ENCODE results near the gene NAV1.

DNA sequence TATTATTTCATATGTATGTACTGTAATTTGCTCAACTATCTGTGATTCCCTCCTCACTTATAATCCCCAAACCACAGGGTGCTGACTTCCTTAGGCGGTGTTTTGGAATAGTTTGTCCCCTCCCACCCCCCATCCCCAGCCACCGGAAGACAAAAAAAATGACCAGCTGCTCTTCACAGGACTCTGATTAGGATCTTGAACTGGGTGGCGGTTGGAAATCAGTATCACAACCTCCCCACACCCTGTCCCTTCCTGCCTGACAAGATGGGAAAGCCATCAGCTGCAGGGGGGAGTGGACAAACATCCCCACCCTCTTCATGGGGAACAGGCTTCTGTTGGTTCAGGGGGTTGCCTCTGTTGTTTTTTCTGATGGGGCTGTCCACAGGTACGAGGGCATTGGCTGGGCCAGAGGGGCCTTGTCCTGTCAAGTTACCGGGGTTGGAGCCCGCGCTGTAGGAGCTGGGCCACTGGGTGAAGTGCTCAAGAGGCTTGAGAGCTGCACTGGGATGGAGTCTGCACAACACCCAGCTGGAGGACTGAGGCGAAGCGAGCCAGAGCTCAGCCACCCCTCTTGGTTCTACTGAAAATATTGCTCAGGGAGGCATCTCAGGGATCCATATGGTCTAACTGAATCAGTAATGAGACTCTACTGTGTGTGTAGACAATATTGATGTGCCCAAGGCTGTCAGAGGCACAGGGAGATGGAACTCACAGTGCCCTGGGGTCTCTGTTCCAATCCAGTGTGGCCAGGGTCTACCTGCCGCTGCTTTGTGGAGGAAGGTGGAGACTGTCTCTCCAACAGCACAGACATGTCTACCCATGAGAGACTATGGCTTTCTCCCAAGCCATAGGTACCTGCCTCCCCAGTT lies 28.2 kb downstream of the NAV1 start:
- TF ChIP-seq RARB (CRISPR knock-in tag; IDR thresholded peaks at IDR 0.05), result no peak
- no peak for TF ChIP-seq ARNTL (CRISPR knock-in tag; IDR thresholded peaks at IDR 0.05; ENCODE audit: borderline replicate concordance, low read depth)
- TF ChIP-seq ISL1 (CRISPR knock-in tag; IDR thresholded peaks at IDR 0.05), result no peak
- TF ChIP-seq, protein P1, sequence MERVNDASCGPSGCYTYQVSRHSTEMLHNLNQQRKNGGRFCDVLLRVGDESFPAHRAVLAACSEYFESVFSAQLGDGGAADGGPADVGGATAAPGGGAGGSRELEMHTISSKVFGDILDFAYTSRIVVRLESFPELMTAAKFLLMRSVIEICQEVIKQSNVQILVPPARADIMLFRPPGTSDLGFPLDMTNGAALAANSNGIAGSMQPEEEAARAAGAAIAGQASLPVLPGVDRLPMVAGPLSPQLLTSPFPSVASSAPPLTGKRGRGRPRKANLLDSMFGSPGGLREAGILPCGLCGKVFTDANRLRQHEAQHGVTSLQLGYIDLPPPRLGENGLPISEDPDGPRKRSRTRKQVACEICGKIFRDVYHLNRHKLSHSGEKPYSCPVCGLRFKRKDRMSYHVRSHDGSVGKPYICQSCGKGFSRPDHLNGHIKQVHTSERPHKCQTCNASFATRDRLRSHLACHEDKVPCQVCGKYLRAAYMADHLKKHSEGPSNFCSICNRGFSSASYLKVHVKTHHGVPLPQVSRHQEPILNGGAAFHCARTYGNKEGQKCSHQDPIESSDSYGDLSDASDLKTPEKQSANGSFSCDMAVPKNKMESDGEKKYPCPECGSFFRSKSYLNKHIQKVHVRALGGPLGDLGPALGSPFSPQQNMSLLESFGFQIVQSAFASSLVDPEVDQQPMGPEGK (CRISPR knock-in tag; IDR thresholded peaks at IDR 0.05; ENCODE audit: borderline replicate concordance), result no peak
- no peak for TF ChIP-seq PPARA (CRISPR knock-in tag; IDR thresholded peaks at IDR 0.05; ENCODE audit: borderline replicate concordance)
- TF ChIP-seq, protein P2, sequence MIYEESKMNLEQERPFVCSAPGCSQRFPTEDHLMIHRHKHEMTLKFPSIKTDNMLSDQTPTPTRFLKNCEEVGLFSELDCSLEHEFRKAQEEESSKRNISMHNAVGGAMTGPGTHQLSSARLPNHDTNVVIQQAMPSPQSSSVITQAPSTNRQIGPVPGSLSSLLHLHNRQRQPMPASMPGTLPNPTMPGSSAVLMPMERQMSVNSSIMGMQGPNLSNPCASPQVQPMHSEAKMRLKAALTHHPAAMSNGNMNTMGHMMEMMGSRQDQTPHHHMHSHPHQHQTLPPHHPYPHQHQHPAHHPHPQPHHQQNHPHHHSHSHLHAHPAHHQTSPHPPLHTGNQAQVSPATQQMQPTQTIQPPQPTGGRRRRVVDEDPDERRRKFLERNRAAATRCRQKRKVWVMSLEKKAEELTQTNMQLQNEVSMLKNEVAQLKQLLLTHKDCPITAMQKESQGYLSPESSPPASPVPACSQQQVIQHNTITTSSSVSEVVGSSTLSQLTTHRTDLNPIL (CRISPR knock-in tag; IDR thresholded peaks at IDR 0.05; ENCODE audit: low read depth), result no peak
- TF ChIP-seq ZC3H10 (CRISPR knock-in tag; IDR thresholded peaks at IDR 0.05), result no peak
- TF ChIP-seq GLIS3 (CRISPR knock-in tag; IDR thresholded peaks at IDR 0.05), result no peak
- TF ChIP-seq BACH2 (CRISPR knock-in tag; IDR thresholded peaks at IDR 0.05; ENCODE audit: borderline replicate concordance), result no peak
- TF ChIP-seq, protein P3, sequence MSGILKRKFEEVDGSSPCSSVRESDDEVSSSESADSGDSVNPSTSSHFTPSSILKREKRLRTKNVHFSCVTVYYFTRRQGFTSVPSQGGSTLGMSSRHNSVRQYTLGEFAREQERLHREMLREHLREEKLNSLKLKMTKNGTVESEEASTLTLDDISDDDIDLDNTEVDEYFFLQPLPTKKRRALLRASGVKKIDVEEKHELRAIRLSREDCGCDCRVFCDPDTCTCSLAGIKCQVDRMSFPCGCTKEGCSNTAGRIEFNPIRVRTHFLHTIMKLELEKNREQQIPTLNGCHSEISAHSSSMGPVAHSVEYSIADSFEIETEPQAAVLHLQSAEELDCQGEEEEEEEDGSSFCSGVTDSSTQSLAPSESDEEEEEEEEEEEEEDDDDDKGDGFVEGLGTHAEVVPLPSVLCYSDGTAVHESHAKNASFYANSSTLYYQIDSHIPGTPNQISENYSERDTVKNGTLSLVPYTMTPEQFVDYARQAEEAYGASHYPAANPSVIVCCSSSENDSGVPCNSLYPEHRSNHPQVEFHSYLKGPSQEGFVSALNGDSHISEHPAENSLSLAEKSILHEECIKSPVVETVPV (CRISPR knock-in tag; IDR thresholded peaks at IDR 0.05), result no peak
- no peak for TF ChIP-seq ZFP3 (CRISPR knock-in tag; IDR thresholded peaks at IDR 0.05)
